ENCODE measurements around the gene AFAP1L2. TPM values are rescaled to one million over a fixed set of nuclear protein-coding genes. Genes with fewer than 3 reads are reported as not detected.

The AFAP1L2 gene
- total RNA-seq, 1 experiment from 2014 or later = 170 TPM

DNA sequence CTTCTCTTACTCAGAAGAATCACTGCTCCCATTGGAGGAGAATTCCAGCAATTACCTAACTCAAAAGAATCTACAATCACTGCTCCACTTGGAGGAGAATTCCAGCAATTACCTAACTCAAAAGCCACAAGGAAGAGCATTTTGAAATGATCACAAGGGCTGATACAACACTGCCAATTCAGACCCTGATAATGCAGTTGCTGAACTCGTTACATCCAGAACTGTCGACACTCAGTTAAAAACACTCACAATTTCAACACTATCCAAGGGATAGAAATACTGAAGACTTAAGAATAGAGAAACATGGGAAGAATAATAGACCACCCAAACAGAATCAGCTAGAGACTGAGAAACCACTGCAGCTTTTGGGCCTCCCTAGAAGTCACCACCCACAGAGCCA lies 27.8 kb downstream of the AFAP1L2 start:
- no peak overlapping the region for H3K4me3 ChIP-seq (ENCODE audit: low read depth in 2 of 2, low read length in 2 of 2)
- no peaks in the 10 kb centered on the region for H3K27me3 ChIP-seq (ENCODE audit: control insufficient read depth, insufficient read depth, low read length)
- CTCF ChIA-PET = no interaction called here
- in situ Hi-C loops (cut with HindIII; ENCODE audit: low pct_unique_long_range_greater_than_20kb, low sequenced_read_pairs) (no loop called here), intact Hi-C loops (cut with micrococcal nuclease; ENCODE audit: unreplicated experiment) (no loop called here)
- no peaks in the 10 kb centered on the region for H3K9me3 ChIP-seq (ENCODE audit: control insufficient read depth, insufficient read depth, low read depth, low read length)
- ATAC-seq (no peak), DNase-seq (ENCODE audit: low read depth, low spot score) (no peak)
- no peaks in the 10 kb centered on the region for H3K36me3 ChIP-seq (ENCODE audit: control insufficient read depth, insufficient read depth, low read length)
- POLR2A ChIA-PET = interaction anchor here (0.6 kb wide), 1 partner anchor 141 kb away, joined by 3 read pairs; no protein-coding TSS in a partner anchor
- TF ChIP-seq, protein P1, sequence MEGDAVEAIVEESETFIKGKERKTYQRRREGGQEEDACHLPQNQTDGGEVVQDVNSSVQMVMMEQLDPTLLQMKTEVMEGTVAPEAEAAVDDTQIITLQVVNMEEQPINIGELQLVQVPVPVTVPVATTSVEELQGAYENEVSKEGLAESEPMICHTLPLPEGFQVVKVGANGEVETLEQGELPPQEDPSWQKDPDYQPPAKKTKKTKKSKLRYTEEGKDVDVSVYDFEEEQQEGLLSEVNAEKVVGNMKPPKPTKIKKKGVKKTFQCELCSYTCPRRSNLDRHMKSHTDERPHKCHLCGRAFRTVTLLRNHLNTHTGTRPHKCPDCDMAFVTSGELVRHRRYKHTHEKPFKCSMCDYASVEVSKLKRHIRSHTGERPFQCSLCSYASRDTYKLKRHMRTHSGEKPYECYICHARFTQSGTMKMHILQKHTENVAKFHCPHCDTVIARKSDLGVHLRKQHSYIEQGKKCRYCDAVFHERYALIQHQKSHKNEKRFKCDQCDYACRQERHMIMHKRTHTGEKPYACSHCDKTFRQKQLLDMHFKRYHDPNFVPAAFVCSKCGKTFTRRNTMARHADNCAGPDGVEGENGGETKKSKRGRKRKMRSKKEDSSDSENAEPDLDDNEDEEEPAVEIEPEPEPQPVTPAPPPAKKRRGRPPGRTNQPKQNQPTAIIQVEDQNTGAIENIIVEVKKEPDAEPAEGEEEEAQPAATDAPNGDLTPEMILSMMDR (IDR thresholded peaks at IDR 0.05) = no peak
- TF ChIP-seq SIN3A (IDR thresholded peaks at IDR 0.05; ENCODE audit: borderline replicate concordance, insufficient read depth, low read depth, low read length) = no peak
- TF ChIP-seq, protein P2, sequence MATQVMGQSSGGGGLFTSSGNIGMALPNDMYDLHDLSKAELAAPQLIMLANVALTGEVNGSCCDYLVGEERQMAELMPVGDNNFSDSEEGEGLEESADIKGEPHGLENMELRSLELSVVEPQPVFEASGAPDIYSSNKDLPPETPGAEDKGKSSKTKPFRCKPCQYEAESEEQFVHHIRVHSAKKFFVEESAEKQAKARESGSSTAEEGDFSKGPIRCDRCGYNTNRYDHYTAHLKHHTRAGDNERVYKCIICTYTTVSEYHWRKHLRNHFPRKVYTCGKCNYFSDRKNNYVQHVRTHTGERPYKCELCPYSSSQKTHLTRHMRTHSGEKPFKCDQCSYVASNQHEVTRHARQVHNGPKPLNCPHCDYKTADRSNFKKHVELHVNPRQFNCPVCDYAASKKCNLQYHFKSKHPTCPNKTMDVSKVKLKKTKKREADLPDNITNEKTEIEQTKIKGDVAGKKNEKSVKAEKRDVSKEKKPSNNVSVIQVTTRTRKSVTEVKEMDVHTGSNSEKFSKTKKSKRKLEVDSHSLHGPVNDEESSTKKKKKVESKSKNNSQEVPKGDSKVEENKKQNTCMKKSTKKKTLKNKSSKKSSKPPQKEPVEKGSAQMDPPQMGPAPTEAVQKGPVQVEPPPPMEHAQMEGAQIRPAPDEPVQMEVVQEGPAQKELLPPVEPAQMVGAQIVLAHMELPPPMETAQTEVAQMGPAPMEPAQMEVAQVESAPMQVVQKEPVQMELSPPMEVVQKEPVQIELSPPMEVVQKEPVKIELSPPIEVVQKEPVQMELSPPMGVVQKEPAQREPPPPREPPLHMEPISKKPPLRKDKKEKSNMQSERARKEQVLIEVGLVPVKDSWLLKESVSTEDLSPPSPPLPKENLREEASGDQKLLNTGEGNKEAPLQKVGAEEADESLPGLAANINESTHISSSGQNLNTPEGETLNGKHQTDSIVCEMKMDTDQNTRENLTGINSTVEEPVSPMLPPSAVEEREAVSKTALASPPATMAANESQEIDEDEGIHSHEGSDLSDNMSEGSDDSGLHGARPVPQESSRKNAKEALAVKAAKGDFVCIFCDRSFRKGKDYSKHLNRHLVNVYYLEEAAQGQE (IDR thresholded peaks at IDR 0.05; ENCODE audit: insufficient read depth in 1 of 2, low read depth in 2 of 2, low read length in 1 of 2) = no peak
- no peak for TF ChIP-seq POLR2AphosphoS5 (IDR thresholded peaks at IDR 0.05; ENCODE audit: low read depth, low read length)
- TF ChIP-seq TCF7L2 (IDR thresholded peaks at IDR 0.05; ENCODE audit: low read depth, low read length) = no peak
- H3K4me1 ChIP-seq (ENCODE audit: control insufficient read depth, insufficient read depth, low read length) = peaks cover 67% of the 10 kb centered on the region
- no peak overlapping the region for H3K27ac ChIP-seq (ENCODE audit: low read length)
- no TSS peak for BruUV-seq (replicated peaks)

DNA sequence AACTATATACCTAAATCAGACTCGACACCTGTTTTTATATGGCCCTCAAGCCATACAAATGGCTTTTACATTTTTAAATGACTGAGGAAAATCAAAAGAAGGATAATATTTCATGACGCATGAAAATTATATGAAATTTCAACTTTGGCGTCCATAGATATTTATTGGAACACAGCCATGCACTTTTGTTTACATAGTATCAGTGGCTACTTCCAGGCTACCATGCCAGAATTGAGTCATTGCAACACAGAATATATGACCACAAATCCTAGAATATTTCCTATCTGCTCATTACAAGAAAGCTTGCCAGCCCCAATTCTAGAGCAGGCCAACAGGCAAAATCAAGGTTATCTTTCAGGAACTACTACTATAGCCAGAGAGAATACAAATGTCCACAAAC lies 29.3 kb downstream of the AFAP1L2 start:
- ChIA-PET POLR2A (interaction anchor here (0.6 kb wide), 1 partner anchor 83 kb away, joined by 11 read pairs; no protein-coding TSS in a partner anchor), CTCF (interaction anchor here (0.7 kb wide), 2 partner anchors 15 to 71 kb away, joined by 3 read pairs; no protein-coding TSS in a partner anchor)
- H3K36me3 ChIP-seq (ENCODE audit: control insufficient read depth, insufficient read depth, low read length) = no peaks in the 10 kb centered on the region
- ATAC-seq (no peak), DNase-seq (ENCODE audit: low read depth, low spot score) (no peak)
- H3K4me3 ChIP-seq (ENCODE audit: low read depth in 2 of 2, low read length in 2 of 2) = no peak overlapping the region
- intact Hi-C loops (cut with micrococcal nuclease; ENCODE audit: unreplicated experiment) (no loop called here), in situ Hi-C loops (cut with HindIII; ENCODE audit: low pct_unique_long_range_greater_than_20kb, low sequenced_read_pairs) (no loop called here)
- no peaks in the 10 kb centered on the region for H3K9me3 ChIP-seq (ENCODE audit: control insufficient read depth, insufficient read depth, low read depth, low read length)
- no peak overlapping the region; the same call in 1 of the 2 replicates for H3K27ac ChIP-seq (ENCODE audit: low read length)
- H3K4me1 ChIP-seq (ENCODE audit: control insufficient read depth, insufficient read depth, low read length) = peaks cover 60% of the 10 kb centered on the region
- no TSS peak for BruUV-seq (replicated peaks)
- no peaks in the 10 kb centered on the region for H3K27me3 ChIP-seq (ENCODE audit: control insufficient read depth, insufficient read depth, low read length)
- TF ChIP-seq POLR2AphosphoS5 (IDR thresholded peaks at IDR 0.05; ENCODE audit: low read depth, low read length) (no peak), TCF7L2 (IDR thresholded peaks at IDR 0.05; ENCODE audit: low read depth, low read length) (no peak), SIN3A (IDR thresholded peaks at IDR 0.05; ENCODE audit: borderline replicate concordance, insufficient read depth, low read depth, low read length) (no peak)
- TF ChIP-seq, protein P1 (IDR thresholded peaks at IDR 0.05) = no peak
- TF ChIP-seq, protein P2 (IDR thresholded peaks at IDR 0.05; ENCODE audit: insufficient read depth in 1 of 2, low read depth in 2 of 2, low read length in 1 of 2) = no peak

Measured in Panc1 (cell line).